HG03457 (cell line): ENCODE data around the gene LRRC2.
"Not testable (repeated sequence)": the region's sequence is repeated elsewhere in the genome, so short reads cannot be mapped to it uniquely, and the experiment has no call there.

Experiments used
- ATAC-seq: cut with Tn5 transposase; IDR thresholded peaks from one replicate; pipeline ENCODE4 v1.9.1; 2021; ENCODE audit warnings: moderate number of reproducible peaks; ENCODE audit not compliant: unreplicated experiment

Gene LRRC2

GRCh38 chr3:46536758-46537157, 29.3 kb downstream of the LRRC2 start:
- ATAC-seq: no peak

- no peak for ATAC-seq
These were observed 30.4 kb downstream of the LRRC2 start for GRCh38 chr3:46535746-46536145.

GRCh38 chr3:46533091-46533490, 33.0 kb downstream of the LRRC2 start:
- no peak for ATAC-seq

GRCh38 chr3:46527239-46527638, 38.9 kb downstream of the LRRC2 start:
- ATAC-seq: no peak

- ATAC-seq: no peak
These were observed 41.3 kb downstream of the LRRC2 start for GRCh38 chr3:46524832-46525231.

GRCh38 chr3:46524008-46524407, 42.1 kb downstream of the LRRC2 start:
- ATAC-seq: no peak

- ATAC-seq: no peak
These were observed 42.5 kb downstream of the LRRC2 start for GRCh38 chr3:46523556-46523955.

GRCh38 chr3:46522201-46522600, 43.9 kb downstream of the LRRC2 start:
- not testable (repeated sequence) for ATAC-seq

GRCh38 chr3:46521096-46521495, 45.0 kb downstream of the LRRC2 start:
- ATAC-seq: no peak

- ATAC-seq: no peak
These were observed 45.6 kb downstream of the LRRC2 start for GRCh38 chr3:46520531-46520930.

- ATAC-seq: no peak
These were observed 46.1 kb downstream of the LRRC2 start for GRCh38 chr3:46519952-46520351.

GRCh38 chr3:46517784-46518181, 48.3 kb downstream of the LRRC2 start:
- ATAC-seq: no peak

GRCh38 chr3:46517016-46517783, 48.9 kb downstream of the LRRC2 start:
- ATAC-seq: no peak

- no peak for ATAC-seq
These were observed 49.6 kb downstream of the LRRC2 start for GRCh38 chr3:46516521-46516920.

- ATAC-seq: no peak
These were observed 53.8 kb downstream of the LRRC2 start for GRCh38 chr3:46512191-46512749.

- no peak for ATAC-seq
These were observed 56.4 kb downstream of the LRRC2 start for GRCh38 chr3:46509661-46510187.

GRCh38 chr3:46508850-46509591, 57.1 kb downstream of the LRRC2 start:
- no peak for ATAC-seq

- no peak for ATAC-seq
These were observed 59.6 kb downstream of the LRRC2 start for GRCh38 chr3:46506526-46506925.

GRCh38 chr3:46505953-46506352, 60.1 kb downstream of the LRRC2 start:
- ATAC-seq: no peak

GRCh38 chr3:46504789-46505188, 61.3 kb downstream of the LRRC2 start:
- ATAC-seq: no peak

- no peak for ATAC-seq
These were observed 62.8 kb downstream of the LRRC2 start for GRCh38 chr3:46503200-46503874.
